GM12878 (cell line): Measurements from ENCODE around the gene PPAN. TPM values are rescaled to one million over a fixed set of nuclear protein-coding genes. Genes with fewer than 3 reads are reported as not detected.

Source experiments
- ATAC-seq: fragments of 200-7000 bp; cut with Tn5 transposase; 3 replicates; pipeline ENCODE4 v1.9.1; 2020; ENCODE audit warnings: mild to moderate bottlenecking, moderate library complexity
- BruUV-seq: library from RNA; stranded (reverse); fragments of 400-500 nt; replicated peaks from 2 replicates; lab custom pipeline; 2021; lab: Mats Ljungman, UMichigan
- CTCF ChIA-PET: fragments of 300-600 bp; sonication (Branson Sonifier 250); formaldehyde crosslinking; extraction: SDS; loops from one replicate; lab custom pipeline; 2021; ENCODE audit warnings: inconsistent platforms; lab: Yijun Ruan, JAX
- POLR2A ChIA-PET: fragments of 350-600 bp; formaldehyde crosslinking; extraction: SDS; loops from one replicate; lab custom pipeline; 2021; ENCODE audit warnings: inconsistent platforms; lab: Charles Lee
- RAD21 ChIA-PET: fragments of 300-600 bp; sonication (Branson Sonifier 250); formaldehyde crosslinking; loops from one replicate; lab custom pipeline; 2023; ENCODE audit warnings: antibody characterized with exemption; ENCODE audit not compliant: unreplicated experiment; lab: Charles Lee
- SMC1A ChIA-PET: fragments of 300-600 bp; sonication (Branson Sonifier 250); formaldehyde crosslinking; loops from one replicate; lab custom pipeline; 2023; ENCODE audit not compliant: unreplicated experiment, uncharacterized antibody; lab: Charles Lee
- DNase-seq: peaks from one replicate; pipeline ENCODE4 v3.0.0-alpha.2; 2011; ENCODE audit warnings: low read depth, low spot score
- FAIRE-seq: peaks from 3 replicates; lab custom pipeline; 2011; peaks lifted over from hg19 to GRCh38; lab: Jason Lieb, UNC
- H2AFZ ChIP-seq: 2 replicates; pipeline ENCODE4 v1.6.0; 2011; ENCODE audit warnings: low read depth, low read length, control low read depth; ENCODE audit not compliant: control insufficient read depth
- H3K27ac ChIP-seq: 2 replicates; pipeline ENCODE4 v1.5.1; 2011; ENCODE audit warnings: control low read depth; ENCODE audit not compliant: control insufficient read depth, insufficient read depth
- H3K27me3 ChIP-seq, 2 experiments: replicated peaks in 1 of 2; 2 replicates each; pipeline versions ENCODE4 v1.6.0 to v1.6.1; 2011; ENCODE audit warnings: low read length in 1 of 2; ENCODE audit not compliant: control insufficient read depth in 2 of 2, insufficient read depth in 2 of 2
- H3K36me3 ChIP-seq, 2 experiments: 2 replicates each; pipeline ENCODE4 v1.5.1; 2011; ENCODE audit warnings: low read length in 1 of 2; ENCODE audit not compliant: control insufficient read depth in 2 of 2, insufficient read depth in 2 of 2
- H3K4me1 ChIP-seq: 2 replicates; pipeline ENCODE4 v1.6.1; 2011; ENCODE audit warnings: mild to moderate bottlenecking, low read length, moderate library complexity, mixed read lengths; ENCODE audit not compliant: control insufficient read depth, insufficient read depth
- H3K4me2 ChIP-seq: 2 replicates; pipeline ENCODE4 v1.6.0; 2011; ENCODE audit warnings: control low read depth; ENCODE audit not compliant: control insufficient read depth, insufficient read depth
- H3K4me3 ChIP-seq: fragments of 200-600 bp; sonication (generic); 2 replicates; pipeline ENCODE4 v1.5.1; 2016
- H3K79me2 ChIP-seq: 2 replicates; pipeline ENCODE4 v1.6.0; 2011; ENCODE audit warnings: low read length; ENCODE audit not compliant: control insufficient read depth, insufficient read depth
- H3K9ac ChIP-seq: 2 replicates; pipeline ENCODE4 v1.8.0; 2011; ENCODE audit warnings: low read length, control low read depth, mixed read lengths; ENCODE audit not compliant: control insufficient read depth, insufficient read depth
- H3K9me3 ChIP-seq: replicated peaks from 3 replicates; pipeline ENCODE4 v1.5.1; 2011; ENCODE audit warnings: mild to moderate bottlenecking, low read length; ENCODE audit not compliant: control insufficient read depth, insufficient read depth
- H4K20me1 ChIP-seq: 2 replicates; pipeline ENCODE4 v1.6.0; 2011; ENCODE audit not compliant: control insufficient read depth, insufficient read depth
- CBFB ChIP-seq: IDR thresholded peaks from 2 replicates; pipeline ENCODE4 v1.6.1; 2016; ENCODE audit warnings: antibody characterized with exemption, low read depth
- CBX5 ChIP-seq: sonication (generic); IDR thresholded peaks from 2 replicates; pipeline ENCODE4 v1.6.1; 2016; ENCODE audit warnings: low read depth, moderate library complexity, mild to moderate bottlenecking, inconsistent platforms
- CEBPB ChIP-seq, 2 experiments: fragments of 150-350 bp in 1 of 2; IDR thresholded peaks; 2 replicates each; pipeline ENCODE4 v1.6.1; 2012 to 2014; ENCODE audit warnings: low read depth in 2 of 2, low read length in 2 of 2, borderline replicate concordance in 1 of 2, inconsistent platforms in 1 of 2
- E4F1 ChIP-seq: fragments of 450-650 bp; IDR thresholded peaks from 2 replicates; pipeline ENCODE4 v1.6.1; 2018; ENCODE audit warnings: borderline replicate concordance, mild to moderate bottlenecking; ENCODE audit not compliant: partially characterized antibody
- ELK1 ChIP-seq: IDR thresholded peaks from 2 replicates; pipeline ENCODE4 v1.6.1; 2012; ENCODE audit warnings: low read depth, low read length, improper control_type of control experiment
- FOS ChIP-seq: IDR thresholded peaks from 3 replicates; pipeline ENCODE4 v1.6.1; 2011; ENCODE audit warnings: borderline replicate concordance; ENCODE audit not compliant: insufficient read length; ENCODE audit errors: extremely low read depth
- MYB ChIP-seq: fragments of 150-350 bp; IDR thresholded peaks from 2 replicates; pipeline ENCODE4 v1.6.1; 2014; ENCODE audit warnings: mild to moderate bottlenecking, low read depth, low read length, borderline replicate concordance
- STAT3 ChIP-seq: IDR thresholded peaks from 2 replicates; pipeline ENCODE4 v1.6.1; 2011; ENCODE audit warnings: low read depth, low read length, improper control_type of control experiment
- TCF3 ChIP-seq: IDR thresholded peaks from 2 replicates; pipeline ENCODE4 v1.6.1; 2012; ENCODE audit warnings: low read depth, mild to moderate bottlenecking, low read length, borderline replicate concordance; ENCODE audit not compliant: insufficient read depth
- USF1 ChIP-seq: IDR thresholded peaks from 2 replicates; pipeline ENCODE4 v1.6.1; 2011; ENCODE audit warnings: borderline replicate concordance, low read depth, mild to moderate bottlenecking, moderate library complexity, mixed read lengths, low read length; ENCODE audit not compliant: insufficient read depth; ENCODE audit errors: extremely low read length
- WGBS: methylation state at CpG from one replicate; pipeline ENCODE4 v1.1.6; 2016; ENCODE audit warnings: low lambda C conversion rate; ENCODE audit not compliant: insufficient replicate concordance, insufficient coverage; ENCODE audit errors: missing lambda C conversion rate; 5-methylcytosine and 5-hydroxymethylcytosine counted together
- in situ Hi-C: fragments of 300-500 bp; cut with MboI; formaldehyde crosslinking; loops from 9 replicates; pipeline ENCODE4 v1.14.3; 2018; ENCODE audit warnings: mixed read lengths
- intact Hi-C: fragments of 100-400 bp; cut with micrococcal nuclease; formaldehyde crosslinking; loops from one replicate; pipeline ENCODE4 v1.14.2; 2022; ENCODE audit not compliant: unreplicated experiment
- polyA plus RNA-seq, 11 experiments: library from polyadenylated mRNA; depleted of rRNA in 4 of 11; unstranded in 6 of 11; stranded (reverse) in 5 of 11; fragments of >200 nt; fragmentation: Nextera tagmentation in 4 of 11; fragmentation: Illumina TruSeq in 1 of 11; extraction: Ambion mirVana in 4 of 11; extraction: Trizol in 1 of 11; gene quantifications; 1 replicate in 1 of 11; 2 replicates in 10 of 11; pipeline versions ENCODE4 v1.2.1 to v1.2.3, GENCODE V29; 2011 to 2016; ENCODE audit warnings: inconsistent platforms in 2 of 11, missing spikeins in 2 of 11, low read depth in 1 of 11
- total RNA-seq, 4 experiments: library from RNA; depleted of rRNA in 3 of 4; stranded (reverse); fragments of >200 nt in 3 of 4; fragmentation: Illumina TruSeq in 1 of 4; extraction: Trizol in 1 of 4; gene quantifications; 2 replicates each; pipeline versions ENCODE4 v1.2.1 to v1.2.3, GENCODE V29; 2013 to 2021
- TF ChIP-seq, protein P1 (sequence below): IDR thresholded peaks from 2 replicates; pipeline ENCODE4 v1.6.1; 2012; ENCODE audit warnings: mild to moderate bottlenecking, low read depth, low read length

Gene PPAN
- total and polyA plus RNA-seq, 10 of the 15 experiments (the other 5 are each of a cell fraction or from before 2014, with no cell fraction given) = 2.1 to 171 (median 108) TPM

GRCh38 chr19:10120538-10121189 is 14.5 kb downstream of the PPAN start:
- Histone ChIP-seq H3K27ac (no peak overlapping the region), H3K79me2 (peaks cover 17% of the 10 kb centered on the region), H3K9me3 (no peaks in the 10 kb centered on the region), H3K27me3 (no peaks in the 10 kb centered on the region), H3K9ac (no peak overlapping the region), H3K4me3 (no peak overlapping the region), H3K4me1 (0 out of 2 replicates have a peak, but pooled peaks cover 2% of the 10 kb centered on the region), H3K36me3 (peaks cover 4 to 15% of the 10 kb centered on the region in 2 experiments; a peak in 3 of 4 replicates), H4K20me1 (no peaks in the 10 kb centered on the region), H2AFZ (no peak overlapping the region), H3K4me2 (no peak overlapping the region)
- WGBS = 51% methylated on average over 9 of the region's 9 CpGs
- ChIA-PET POLR2A (interaction anchor here (0.7 kb wide), 1 partner anchor 9 kb away, joined by 3 read pairs; the partner anchor contains the start of gene P2RY11), RAD21 (interaction anchor here (0.6 to 1.7 kb wide), 2 partner anchors 129 to 1226 kb away, joined by 3 to 6 read pairs; partner anchors contain the start of gene CCDC159), SMC1A (interaction anchor here (1.1 kb wide), 1 partner anchor 130 kb away, joined by 3 read pairs; no protein-coding TSS in a partner anchor), CTCF (interaction anchor here (0.6 to 4.9 kb wide), 8 partner anchors 9 to 751 kb away, joined by 3 to 39 read pairs (median 5); partner anchors contain the start of genes P2RY11 and PPAN)
- no TSS peak for BruUV-seq
- DNase-seq = no peak
- in situ Hi-C loops = no loop called here
- no peak for ATAC-seq
- intact Hi-C loops = loop anchor here (5.0 kb wide), 1 partner anchor 132 kb away; the partner anchor contains the start of gene MRPL4
- no peak for FAIRE-seq
- no peak for TF ChIP-seq E4F1
- TF ChIP-seq MYB = no peak
- TF ChIP-seq, protein P1, sequence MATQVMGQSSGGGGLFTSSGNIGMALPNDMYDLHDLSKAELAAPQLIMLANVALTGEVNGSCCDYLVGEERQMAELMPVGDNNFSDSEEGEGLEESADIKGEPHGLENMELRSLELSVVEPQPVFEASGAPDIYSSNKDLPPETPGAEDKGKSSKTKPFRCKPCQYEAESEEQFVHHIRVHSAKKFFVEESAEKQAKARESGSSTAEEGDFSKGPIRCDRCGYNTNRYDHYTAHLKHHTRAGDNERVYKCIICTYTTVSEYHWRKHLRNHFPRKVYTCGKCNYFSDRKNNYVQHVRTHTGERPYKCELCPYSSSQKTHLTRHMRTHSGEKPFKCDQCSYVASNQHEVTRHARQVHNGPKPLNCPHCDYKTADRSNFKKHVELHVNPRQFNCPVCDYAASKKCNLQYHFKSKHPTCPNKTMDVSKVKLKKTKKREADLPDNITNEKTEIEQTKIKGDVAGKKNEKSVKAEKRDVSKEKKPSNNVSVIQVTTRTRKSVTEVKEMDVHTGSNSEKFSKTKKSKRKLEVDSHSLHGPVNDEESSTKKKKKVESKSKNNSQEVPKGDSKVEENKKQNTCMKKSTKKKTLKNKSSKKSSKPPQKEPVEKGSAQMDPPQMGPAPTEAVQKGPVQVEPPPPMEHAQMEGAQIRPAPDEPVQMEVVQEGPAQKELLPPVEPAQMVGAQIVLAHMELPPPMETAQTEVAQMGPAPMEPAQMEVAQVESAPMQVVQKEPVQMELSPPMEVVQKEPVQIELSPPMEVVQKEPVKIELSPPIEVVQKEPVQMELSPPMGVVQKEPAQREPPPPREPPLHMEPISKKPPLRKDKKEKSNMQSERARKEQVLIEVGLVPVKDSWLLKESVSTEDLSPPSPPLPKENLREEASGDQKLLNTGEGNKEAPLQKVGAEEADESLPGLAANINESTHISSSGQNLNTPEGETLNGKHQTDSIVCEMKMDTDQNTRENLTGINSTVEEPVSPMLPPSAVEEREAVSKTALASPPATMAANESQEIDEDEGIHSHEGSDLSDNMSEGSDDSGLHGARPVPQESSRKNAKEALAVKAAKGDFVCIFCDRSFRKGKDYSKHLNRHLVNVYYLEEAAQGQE = no peak
- TF ChIP-seq CBX5 = no peak
- TF ChIP-seq TCF3 = no peak
- no peak for TF ChIP-seq ELK1
- no peak for TF ChIP-seq CEBPB (IDR thresholded peaks at IDR 0.05; ENCODE audit: borderline replicate concordance in 1 of 2, low read depth in 2 of 2, low read length in 2 of 2)
- TF ChIP-seq CBFB = no peak
- no peak for TF ChIP-seq FOS
- no peak for TF ChIP-seq STAT3
- no peak for TF ChIP-seq USF1
